ENCODE results near the gene AEBP2.
"Not testable (repeated sequence)": the region's sequence is repeated elsewhere in the genome, so short reads cannot be mapped to it uniquely, and the experiment has no call there.

The AEBP2 gene

GRCh38 chr12:19421503-19422282, 17.6 kb upstream of the AEBP2 start:
- no peak for DNase-seq

GRCh38 chr12:19423166-19423930, 15.9 kb upstream of the AEBP2 start:
- no peak for DNase-seq

- DNase-seq: no peak
These were observed 11.0 kb upstream of the AEBP2 start for GRCh38 chr12:19428246-19428645.

- DNase-seq: not testable (repeated sequence)
These were observed 9.8 kb upstream of the AEBP2 start for GRCh38 chr12:19429491-19429890.

- DNase-seq: no peak
These were observed 8.3 kb upstream of the AEBP2 start for GRCh38 chr12:19430988-19431387.

GRCh38 chr12:19431407-19432308, 7.6 kb upstream of the AEBP2 start:
- peak; percentile 85 for DNase-seq

GRCh38 chr12:19432309-19433170, 6.8 kb upstream of the AEBP2 start:
- DNase-seq: no peak

GRCh38 chr12:19434538-19434937, 4.8 kb upstream of the AEBP2 start:
- peak; percentile 51 for DNase-seq

- DNase-seq: no peak
These were observed 3.3 kb upstream of the AEBP2 start for GRCh38 chr12:19435831-19436497.

GRCh38 chr12:19436931-19437330, 2.4 kb upstream of the AEBP2 start:
- DNase-seq: no peak

- DNase-seq: no peak
These were observed 1.3 kb upstream of the AEBP2 start for GRCh38 chr12:19437996-19438395.

- peak; percentile 68 for DNase-seq
These were observed 947 bp downstream of the AEBP2 start for GRCh38 chr12:19440019-19440858.

- no peak for DNase-seq
These were observed 1.6 kb downstream of the AEBP2 start for GRCh38 chr12:19440916-19441315.

GRCh38 chr12:19443585-19443984, 4.3 kb downstream of the AEBP2 start:
- no peak for DNase-seq

- no peak for DNase-seq
These were observed 4.8 kb downstream of the AEBP2 start for GRCh38 chr12:19444097-19444496.

- no peak for DNase-seq
These were observed 8.1 kb downstream of the AEBP2 start for GRCh38 chr12:19447386-19447785.

- no peak for DNase-seq
These were observed 10.5 kb downstream of the AEBP2 start for GRCh38 chr12:19449814-19450213.

- no peak for DNase-seq
These were observed 11.1 kb downstream of the AEBP2 start for GRCh38 chr12:19450362-19450761.

- DNase-seq: no peak
These were observed 11.9 kb downstream of the AEBP2 start for GRCh38 chr12:19451196-19451595.

- no peak for DNase-seq
These were observed 14.7 kb downstream of the AEBP2 start for GRCh38 chr12:19453961-19454360.

- DNase-seq: no peak
These were observed 15.5 kb downstream of the AEBP2 start for GRCh38 chr12:19454837-19455236.
